Bladder microvascular endothelial cell (primary cell): ENCODE measurements around the gene SERPINB2. TPM values are rescaled to one million over a fixed set of nuclear protein-coding genes. Genes with fewer than 3 reads are reported as not detected.

Experiments used
- total RNA-seq: library from RNA; depleted of rRNA; stranded (reverse); fragments of >200 nt; gene quantifications from 2 replicates; pipeline ENCODE4 v1.2.3, GENCODE V29; 2014

SERPINB2 gene
- 0.13 and 0.16 TPM in 2 replicates for total RNA-seq

DNA sequence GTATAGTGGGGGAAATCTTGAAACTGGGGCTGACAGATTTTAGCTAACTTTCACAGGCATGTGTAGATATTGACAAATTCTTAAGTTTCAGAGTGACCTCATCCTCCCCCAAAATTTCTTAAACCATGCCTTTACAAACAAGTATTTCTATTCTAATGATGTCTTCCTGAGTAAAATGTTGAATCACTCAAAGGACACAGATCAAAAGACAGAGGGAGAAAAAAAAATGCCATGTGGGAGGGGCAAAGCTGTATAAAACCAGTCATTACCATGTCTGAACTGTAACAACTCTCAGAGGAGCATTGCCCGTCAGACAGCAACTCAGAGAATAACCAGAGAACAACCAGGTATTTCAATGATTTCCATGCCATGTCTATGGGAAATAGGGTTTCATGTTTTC lies at the start of gene SERPINB2:
Gene SERPINB2, plus strand, starts transcription at position 282 of the 400 bp plus-strand sequence. CDS start 3,740 bp downstream, outside the sequence.

GRCh38 chr18:63907664-63908063 lies 20.2 kb downstream of the SERPINB2 start, which contains the start of gene SERPINB10:
TSS of gene SERPINB10 (plus strand) at chr18:63907958. CDS start at chr18:63915511, 7,553 bp downstream.

GRCh38 chr18:63949068-63949737 lies 61.7 kb downstream of the SERPINB2 start, which contains the start of gene HMSD:
TSS of gene HMSD (plus strand) at chr18:63949301. CDS start at chr18:63953456, 4,155 bp downstream.

Other genes with a start within 250 kb of the SERPINB2 start
- 0.65 TPM in 1 of 2 replicates, not detected in the other for gene SERPINB4, start 243.4 kb upstream of the SERPINB2 start, total RNA-seq
- gene SERPINB3, start 225.8 kb upstream of the SERPINB2 start, total RNA-seq, result not detected in 2 replicates
- not detected in 2 replicates for gene SERPINB11, start 184.7 kb upstream of the SERPINB2 start, total RNA-seq
- 0.16 TPM in 1 of 2 replicates, not detected in the other for gene SERPINB7, start 112.3 kb upstream of the SERPINB2 start, total RNA-seq
- not detected in 2 replicates for gene SERPINB10, start 20.3 kb downstream of the SERPINB2 start, total RNA-seq
- not detected in 2 replicates for gene HMSD, start 61.6 kb downstream of the SERPINB2 start, total RNA-seq
- gene SERPINB8, start 82.4 kb downstream of the SERPINB2 start, total RNA-seq, result 10.4 and 13.9 TPM in 2 replicates